Adipocyte (in vitro differentiated cells): ENCODE data around the gene NCSTN.

Source experiments
- DNase-seq: peaks from one replicate; pipeline ENCODE4 v3.0.0-alpha.2; 2015; ENCODE audit warnings: low read depth
- H3K27me3 ChIP-seq: replicated peaks from 2 replicates; pipeline ENCODE4 v1.7.0; 2013; ENCODE audit warnings: mild to moderate bottlenecking, low read length, moderate library complexity; ENCODE audit not compliant: control insufficient read depth, insufficient read depth
- H3K36me3 ChIP-seq: 2 replicates; pipeline ENCODE4 v1.7.0; 2013; ENCODE audit warnings: low read length, mild to moderate bottlenecking, moderate library complexity; ENCODE audit not compliant: control insufficient read depth, insufficient read depth, severe bottlenecking
- H3K4me1 ChIP-seq: 2 replicates; pipeline ENCODE4 v1.7.0; 2013; ENCODE audit warnings: mild to moderate bottlenecking, low read length, moderate library complexity; ENCODE audit not compliant: control insufficient read depth, insufficient read depth
- H3K4me3 ChIP-seq: 2 replicates; pipeline ENCODE4 v1.7.0; 2013; ENCODE audit warnings: mild to moderate bottlenecking, low read length, moderate library complexity
- H3K9ac ChIP-seq: 2 replicates; pipeline ENCODE4 v1.7.0; 2013; ENCODE audit warnings: mild to moderate bottlenecking, low read length, moderate library complexity
- H3K9me3 ChIP-seq: 2 replicates; pipeline ENCODE4 v1.7.0; 2013; ENCODE audit warnings: mild to moderate bottlenecking, low read length, moderate library complexity; ENCODE audit not compliant: control insufficient read depth

The NCSTN gene

DNA sequence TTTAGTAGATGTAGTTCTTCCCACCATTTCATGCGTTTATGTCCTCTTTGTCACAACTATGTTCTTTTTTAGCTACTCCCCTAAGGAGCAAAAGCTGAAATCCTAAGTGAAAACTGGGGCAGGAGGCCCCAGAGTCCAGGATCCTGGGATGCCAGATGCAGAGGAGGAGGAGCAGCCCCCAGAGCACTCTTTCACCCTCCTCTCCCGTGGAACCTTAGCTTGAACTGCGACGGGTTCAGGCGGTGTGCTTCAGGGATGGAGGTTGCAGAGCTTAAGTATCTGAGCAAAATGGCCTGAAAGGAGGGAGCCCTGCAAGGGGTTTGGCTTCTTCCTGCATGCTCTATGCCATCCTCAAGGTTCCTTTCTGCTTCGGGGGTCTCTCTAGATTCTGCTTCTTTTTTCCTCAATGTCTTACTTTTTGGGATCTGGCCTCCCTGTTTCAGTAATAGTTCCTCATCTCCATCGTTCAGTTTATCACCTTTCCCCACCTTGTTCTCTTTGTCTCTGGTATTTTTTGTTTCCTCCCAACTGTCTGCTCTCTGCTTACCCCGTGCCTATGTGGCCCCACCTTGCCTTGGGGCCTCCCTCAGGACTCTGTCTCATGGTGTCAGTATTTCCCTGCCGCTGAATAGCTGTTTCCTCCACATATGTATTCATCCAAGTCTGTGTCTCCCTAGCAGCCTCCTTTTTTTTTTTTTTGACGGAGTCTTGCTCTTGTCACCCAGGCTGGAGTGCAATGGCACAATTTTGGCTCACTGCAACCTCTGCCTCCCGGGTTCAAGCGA lies 21.0 kb downstream of the NCSTN start:
- Histone ChIP-seq H3K27me3 (peaks cover 14% of the 10 kb centered on the region), H3K9me3 (no peaks in the 10 kb centered on the region), H3K4me3 (no peak overlapping the region), H3K4me1 (peaks cover 40% of the 10 kb centered on the region), H3K36me3 (peaks cover 11% of the 10 kb centered on the region), H3K9ac (no peak overlapping the region)
- DNase-seq = no peak

GRCh38 chr1:160365325-160365724 lies 22.1 kb downstream of the NCSTN start:
- peaks cover 14% of the 10 kb centered on the region for H3K27me3 ChIP-seq
- H3K9ac ChIP-seq = no peak overlapping the region
- H3K4me1 ChIP-seq = peaks cover 30% of the 10 kb centered on the region
- no peak overlapping the region for H3K4me3 ChIP-seq
- DNase-seq = no peak
- peaks cover 3% of the 10 kb centered on the region for H3K36me3 ChIP-seq
- no peaks in the 10 kb centered on the region for H3K9me3 ChIP-seq

DNA sequence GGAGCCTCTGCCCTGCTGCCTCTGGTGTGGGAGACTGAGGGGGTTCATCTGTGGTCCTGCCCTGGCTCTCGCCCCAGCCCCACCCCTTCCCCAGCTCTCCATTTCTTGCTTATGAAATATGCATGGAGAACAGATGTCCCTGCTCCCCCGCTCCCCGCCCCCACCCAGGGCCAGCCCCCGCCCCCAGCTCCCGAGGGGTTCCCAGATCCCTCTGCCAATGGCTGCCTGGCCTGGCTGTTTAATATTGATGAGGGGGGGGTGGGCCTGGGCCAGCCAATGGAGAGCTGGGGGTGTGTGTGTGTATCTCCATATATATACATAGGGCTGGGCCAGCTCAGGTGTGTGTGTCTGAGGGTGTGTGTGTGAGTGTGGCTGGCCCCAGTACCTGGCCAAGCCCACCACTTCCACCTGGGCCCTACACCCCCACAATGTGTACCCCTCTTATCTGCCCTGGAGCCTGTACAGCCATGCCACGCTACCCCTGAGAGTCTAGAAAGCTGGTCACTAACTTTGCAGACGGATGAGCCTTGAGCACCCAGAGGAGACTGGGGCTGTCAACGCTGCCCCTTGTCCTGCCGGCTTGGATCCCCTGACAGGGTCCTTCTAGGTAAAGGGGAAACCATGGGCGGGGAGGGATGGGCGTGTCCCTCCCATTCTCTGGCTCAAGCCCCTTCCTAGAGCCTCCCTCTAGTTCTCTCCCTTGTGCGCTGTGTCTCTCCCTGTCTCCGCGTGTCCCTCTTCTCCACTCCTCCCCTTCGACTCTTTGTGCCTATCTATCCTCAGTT lies 23.7 kb downstream of the NCSTN start, which contains the start of gene NHLH1:
Gene NHLH1, plus strand, starts transcription at position 341 of the 785 bp plus-strand sequence. CDS start 3,661 bp downstream, outside the sequence.
- Histone ChIP-seq H3K9ac (no peak within 1 kb of the TSS), H3K4me1 (peaks cover 19% of the 10 kb centered on the region), H3K27me3 (peaks cover 14% of the 10 kb centered on the region), H3K4me3 (no peak within 1 kb of the TSS), H3K36me3 (no peaks in the 10 kb centered on the region), H3K9me3 (no peaks in the 10 kb centered on the region)
- no peak for DNase-seq

GRCh38 chr1:160367516-160367900 lies 24.3 kb downstream of the NCSTN start:
- H3K9me3 ChIP-seq = no peaks in the 10 kb centered on the region
- H3K27me3 ChIP-seq = peaks cover 14% of the 10 kb centered on the region
- no peak overlapping the region for H3K4me3 ChIP-seq
- H3K4me1 ChIP-seq = peaks cover 14% of the 10 kb centered on the region
- DNase-seq = no peak
- H3K36me3 ChIP-seq = no peaks in the 10 kb centered on the region
- H3K9ac ChIP-seq = no peak overlapping the region

DNA sequence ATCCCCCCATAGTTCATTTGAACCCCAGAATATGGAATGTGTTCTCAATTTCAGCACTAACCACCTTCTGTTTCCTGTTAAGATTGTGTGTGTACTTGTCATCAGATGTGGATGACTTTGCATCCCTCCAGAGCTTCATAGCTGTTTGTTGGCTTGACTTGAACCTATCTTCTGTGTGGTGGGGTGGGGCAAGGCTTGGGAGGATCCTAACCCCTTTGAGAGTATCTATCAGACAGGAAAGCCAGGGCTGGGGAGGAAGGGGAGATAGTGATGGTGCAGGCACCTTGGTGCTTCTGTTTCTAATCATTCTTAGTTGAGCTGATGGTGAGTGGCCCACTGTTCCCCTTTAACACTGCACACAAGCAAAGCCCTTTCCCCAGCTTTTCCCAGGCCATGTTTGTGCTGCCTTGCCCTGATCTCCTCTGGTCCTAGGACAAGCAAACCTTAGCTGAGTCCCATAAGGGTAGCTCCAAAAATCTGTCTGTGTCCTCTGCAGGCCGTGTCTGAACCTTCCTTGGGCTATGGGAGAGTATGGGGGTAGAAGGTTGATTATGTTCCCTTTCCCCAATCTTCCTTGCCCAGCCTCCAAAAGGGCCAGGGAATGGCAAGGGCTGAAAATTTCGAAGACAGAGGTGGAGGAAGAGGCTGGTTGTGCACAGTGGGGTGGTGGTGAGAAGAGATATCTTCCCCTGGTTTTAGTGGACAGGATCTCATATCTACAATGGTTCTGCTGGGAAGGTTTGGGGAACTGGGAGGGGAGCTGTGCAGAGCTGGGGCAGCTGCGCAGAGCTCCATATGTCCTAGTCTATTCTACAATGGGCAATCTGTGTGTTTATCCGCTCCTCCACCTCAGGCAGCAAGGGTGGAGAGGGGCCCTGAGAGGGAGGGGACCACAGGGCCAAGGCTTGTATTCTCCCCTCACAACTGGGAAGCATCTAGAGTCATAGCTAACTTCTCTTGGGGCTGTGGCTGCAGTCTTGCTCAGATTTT lies 25.0 kb downstream of the NCSTN start:
- Histone ChIP-seq H3K9me3 (no peaks in the 10 kb centered on the region), H3K4me3 (no peak overlapping the region), H3K36me3 (no peaks in the 10 kb centered on the region), H3K9ac (no peak overlapping the region), H3K27me3 (peaks cover 14% of the 10 kb centered on the region), H3K4me1 (peaks cover 7% of the 10 kb centered on the region)
- DNase-seq = no peak

DNA sequence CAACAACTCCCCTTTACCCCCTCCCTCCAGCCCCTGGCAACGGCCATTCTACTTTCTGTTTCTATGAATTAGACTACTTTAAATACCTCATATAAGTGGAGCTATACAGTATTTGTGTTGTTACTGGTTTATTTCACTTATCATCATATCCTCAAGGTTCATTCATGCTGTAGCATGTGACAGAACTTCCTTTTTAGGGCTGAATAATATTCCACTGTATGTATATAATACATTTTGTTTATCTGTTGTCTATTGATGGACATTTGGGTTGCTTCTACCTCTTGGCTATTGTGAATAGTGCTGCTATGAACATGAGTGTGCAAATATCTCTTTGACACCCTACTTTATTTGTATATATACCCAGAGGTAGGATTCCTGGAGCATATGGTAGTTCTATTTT lies 25.9 kb downstream of the NCSTN start:
- Histone ChIP-seq H3K9ac (no peak overlapping the region), H3K4me3 (no peak overlapping the region), H3K27me3 (peaks cover 14% of the 10 kb centered on the region), H3K9me3 (no peaks in the 10 kb centered on the region), H3K36me3 (no peaks in the 10 kb centered on the region), H3K4me1 (peaks cover 2% of the 10 kb centered on the region)
- no peak for DNase-seq

GRCh38 chr1:160370561-160371345 lies 27.6 kb downstream of the NCSTN start:
- Histone ChIP-seq H3K9ac (no peak overlapping the region), H3K4me1 (peaks cover 2% of the 10 kb centered on the region), H3K9me3 (no peaks in the 10 kb centered on the region), H3K27me3 (peaks cover 14% of the 10 kb centered on the region), H3K4me3 (no peak overlapping the region), H3K36me3 (no peaks in the 10 kb centered on the region)
- DNase-seq = no peak

GRCh38 chr1:160371346-160371631 lies 28.1 kb downstream of the NCSTN start:
- Histone ChIP-seq H3K4me1 (peaks cover 7% of the 10 kb centered on the region), H3K36me3 (no peaks in the 10 kb centered on the region), H3K27me3 (peaks cover 14% of the 10 kb centered on the region), H3K4me3 (no peak overlapping the region), H3K9ac (no peak overlapping the region), H3K9me3 (no peaks in the 10 kb centered on the region)
- no peak for DNase-seq

DNA sequence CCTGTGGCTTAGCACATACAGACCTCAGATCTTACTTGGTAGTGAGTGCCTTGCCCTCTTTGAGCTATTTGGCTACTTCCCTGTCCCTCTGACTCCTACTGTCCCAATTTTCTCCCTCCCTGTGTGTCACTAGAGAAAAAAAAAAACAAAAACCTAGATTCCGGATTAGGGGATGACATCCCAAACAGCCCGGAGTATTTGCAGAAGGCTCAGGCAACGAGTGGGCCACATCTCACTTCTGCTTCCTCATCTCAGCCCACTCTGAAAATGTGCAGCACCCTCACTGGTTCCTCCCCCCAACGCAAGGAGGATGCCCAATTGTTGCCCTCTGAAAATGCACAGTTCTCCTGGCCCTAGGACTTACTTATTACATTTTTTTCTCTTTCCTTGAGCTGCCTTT lies 28.6 kb downstream of the NCSTN start:
- Histone ChIP-seq H3K9ac (no peak overlapping the region), H3K27me3 (peaks cover 14% of the 10 kb centered on the region), H3K9me3 (no peaks in the 10 kb centered on the region), H3K4me1 (peaks cover 9% of the 10 kb centered on the region), H3K4me3 (no peak overlapping the region), H3K36me3 (no peaks in the 10 kb centered on the region)
- no peak for DNase-seq

DNA sequence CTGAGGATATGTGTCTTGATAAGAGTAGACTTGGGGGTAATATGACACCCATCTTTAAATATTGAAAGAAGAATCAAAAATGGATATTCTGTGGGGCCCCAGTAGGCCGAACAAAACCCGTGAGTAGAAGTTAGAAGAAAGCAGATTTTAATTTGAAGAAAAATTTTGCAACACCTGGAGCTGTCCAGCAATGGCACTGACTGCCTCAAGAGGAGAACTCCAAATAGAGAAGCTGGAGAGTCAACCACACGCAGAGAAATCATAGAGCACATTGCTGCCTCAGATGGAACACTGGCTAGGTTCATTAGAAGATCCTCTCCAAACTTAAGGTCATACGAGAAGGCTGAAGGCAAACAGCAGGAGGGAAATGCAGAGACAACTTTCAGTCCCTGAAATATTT lies 30.5 kb downstream of the NCSTN start:
- peak; percentile 14 for DNase-seq
- no peaks in the 10 kb centered on the region for H3K36me3 ChIP-seq
- H3K9me3 ChIP-seq = no peaks in the 10 kb centered on the region
- no peak overlapping the region for H3K9ac ChIP-seq
- no peak overlapping the region for H3K4me3 ChIP-seq
- H3K4me1 ChIP-seq = peaks cover 9% of the 10 kb centered on the region
- peaks cover under 1% of the 10 kb centered on the region for H3K27me3 ChIP-seq
